ENCODE measurements around the gene IMPDH1.

The IMPDH1 gene

DNA sequence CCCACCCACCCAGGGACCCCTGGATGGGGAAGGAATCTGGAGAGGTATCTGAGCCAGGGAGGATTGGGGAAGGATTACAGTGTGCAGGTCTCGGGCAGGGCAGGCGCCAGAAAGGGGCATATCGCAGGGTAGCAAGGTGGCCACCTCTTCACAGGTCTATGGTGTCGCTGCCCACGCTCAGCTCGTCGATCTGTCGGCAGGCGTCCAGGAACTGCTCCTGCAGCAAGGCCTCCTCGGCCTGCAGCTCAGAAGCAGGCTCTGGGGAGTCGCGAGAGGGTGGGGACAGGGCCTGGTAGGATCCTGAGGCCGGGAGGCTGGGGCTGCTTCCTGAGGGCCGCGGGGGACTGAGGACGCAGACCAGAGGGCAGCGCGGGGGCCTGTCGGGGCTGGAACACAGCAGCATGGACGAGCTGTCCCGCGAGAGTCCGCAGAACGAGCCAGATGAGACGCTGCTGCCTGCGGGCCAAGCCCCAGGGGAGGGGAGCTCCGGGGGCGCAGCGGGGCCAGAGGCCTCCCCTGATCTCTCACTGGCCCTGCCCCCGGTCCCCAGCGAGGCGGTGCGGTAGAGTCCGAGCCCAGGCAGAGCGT, 59.0 kb downstream of the IMPDH1 start (continued):
- TF ChIP-seq, protein P1, sequence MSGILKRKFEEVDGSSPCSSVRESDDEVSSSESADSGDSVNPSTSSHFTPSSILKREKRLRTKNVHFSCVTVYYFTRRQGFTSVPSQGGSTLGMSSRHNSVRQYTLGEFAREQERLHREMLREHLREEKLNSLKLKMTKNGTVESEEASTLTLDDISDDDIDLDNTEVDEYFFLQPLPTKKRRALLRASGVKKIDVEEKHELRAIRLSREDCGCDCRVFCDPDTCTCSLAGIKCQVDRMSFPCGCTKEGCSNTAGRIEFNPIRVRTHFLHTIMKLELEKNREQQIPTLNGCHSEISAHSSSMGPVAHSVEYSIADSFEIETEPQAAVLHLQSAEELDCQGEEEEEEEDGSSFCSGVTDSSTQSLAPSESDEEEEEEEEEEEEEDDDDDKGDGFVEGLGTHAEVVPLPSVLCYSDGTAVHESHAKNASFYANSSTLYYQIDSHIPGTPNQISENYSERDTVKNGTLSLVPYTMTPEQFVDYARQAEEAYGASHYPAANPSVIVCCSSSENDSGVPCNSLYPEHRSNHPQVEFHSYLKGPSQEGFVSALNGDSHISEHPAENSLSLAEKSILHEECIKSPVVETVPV (CRISPR knock-in tag; IDR thresholded peaks at IDR 0.05) = no peak
- TF ChIP-seq OSR1 (CRISPR knock-in tag; IDR thresholded peaks at IDR 0.05) (no peak), TOX (CRISPR knock-in tag; IDR thresholded peaks at IDR 0.05; ENCODE audit: borderline replicate concordance) (no peak), ZNF8 (CRISPR knock-in tag; IDR thresholded peaks at IDR 0.05) (no peak), ISL1 (CRISPR knock-in tag; IDR thresholded peaks at IDR 0.05) (no peak), RARB (CRISPR knock-in tag; IDR thresholded peaks at IDR 0.05) (no peak), TCF4 (CRISPR knock-in tag; IDR thresholded peaks at IDR 0.05; ENCODE audit: borderline replicate concordance) (no peak), PPARA (CRISPR knock-in tag; IDR thresholded peaks at IDR 0.05; ENCODE audit: borderline replicate concordance) (no peak), SNAI2 (CRISPR knock-in tag; IDR thresholded peaks at IDR 0.05) (no peak), ZFP3 (CRISPR knock-in tag; IDR thresholded peaks at IDR 0.05) (no peak)
- TF ChIP-seq, protein P2, sequence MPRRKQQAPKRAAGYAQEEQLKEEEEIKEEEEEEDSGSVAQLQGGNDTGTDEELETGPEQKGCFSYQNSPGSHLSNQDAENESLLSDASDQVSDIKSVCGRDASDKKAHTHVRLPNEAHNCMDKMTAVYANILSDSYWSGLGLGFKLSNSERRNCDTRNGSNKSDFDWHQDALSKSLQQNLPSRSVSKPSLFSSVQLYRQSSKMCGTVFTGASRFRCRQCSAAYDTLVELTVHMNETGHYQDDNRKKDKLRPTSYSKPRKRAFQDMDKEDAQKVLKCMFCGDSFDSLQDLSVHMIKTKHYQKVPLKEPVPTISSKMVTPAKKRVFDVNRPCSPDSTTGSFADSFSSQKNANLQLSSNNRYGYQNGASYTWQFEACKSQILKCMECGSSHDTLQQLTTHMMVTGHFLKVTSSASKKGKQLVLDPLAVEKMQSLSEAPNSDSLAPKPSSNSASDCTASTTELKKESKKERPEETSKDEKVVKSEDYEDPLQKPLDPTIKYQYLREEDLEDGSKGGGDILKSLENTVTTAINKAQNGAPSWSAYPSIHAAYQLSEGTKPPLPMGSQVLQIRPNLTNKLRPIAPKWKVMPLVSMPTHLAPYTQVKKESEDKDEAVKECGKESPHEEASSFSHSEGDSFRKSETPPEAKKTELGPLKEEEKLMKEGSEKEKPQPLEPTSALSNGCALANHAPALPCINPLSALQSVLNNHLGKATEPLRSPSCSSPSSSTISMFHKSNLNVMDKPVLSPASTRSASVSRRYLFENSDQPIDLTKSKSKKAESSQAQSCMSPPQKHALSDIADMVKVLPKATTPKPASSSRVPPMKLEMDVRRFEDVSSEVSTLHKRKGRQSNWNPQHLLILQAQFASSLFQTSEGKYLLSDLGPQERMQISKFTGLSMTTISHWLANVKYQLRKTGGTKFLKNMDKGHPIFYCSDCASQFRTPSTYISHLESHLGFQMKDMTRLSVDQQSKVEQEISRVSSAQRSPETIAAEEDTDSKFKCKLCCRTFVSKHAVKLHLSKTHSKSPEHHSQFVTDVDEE (CRISPR knock-in tag; IDR thresholded peaks at IDR 0.05) = no peak

DNA sequence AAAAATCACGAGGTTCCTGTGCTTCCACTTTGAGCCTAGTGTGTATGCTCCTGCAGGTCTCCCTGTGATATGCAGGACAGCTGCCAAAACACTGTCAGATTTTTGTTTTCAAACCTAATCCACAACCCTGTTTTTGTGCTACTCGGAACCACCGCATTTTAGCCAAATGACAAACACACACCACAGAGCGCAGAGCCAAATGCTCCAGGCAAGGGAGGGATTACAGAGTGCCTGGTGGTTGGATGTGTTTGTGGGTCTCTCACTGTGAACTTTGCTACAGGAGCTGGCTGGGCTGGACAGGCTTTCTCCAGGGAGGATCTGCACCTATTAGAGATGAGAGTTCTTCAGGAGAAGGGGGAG, 60.3 kb downstream of the IMPDH1 start:
- ATAC-seq = peak; percentile 14; the same call in 1 of the 3 replicates

DNA sequence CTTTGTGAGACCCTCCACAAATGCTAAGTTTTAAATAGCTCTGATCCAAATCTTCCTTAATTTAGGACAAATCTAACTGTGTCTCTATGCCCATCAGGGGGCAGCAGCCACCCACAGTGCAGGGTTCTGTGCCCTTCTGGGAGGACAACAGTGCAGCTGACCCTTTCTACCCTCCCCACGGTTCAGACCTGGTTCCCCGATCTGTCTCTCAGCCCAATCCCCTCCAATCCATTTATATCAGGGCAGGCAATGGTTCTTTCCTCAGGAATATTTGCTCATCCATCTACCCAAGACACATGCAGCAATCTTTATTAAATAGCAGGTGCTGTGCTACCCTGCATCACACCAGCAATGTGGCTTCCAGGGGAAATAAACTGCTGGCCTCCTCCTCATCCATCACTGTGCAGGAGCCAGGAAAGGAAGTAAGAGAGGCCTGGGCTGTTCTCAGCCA, 62.1 kb downstream of the IMPDH1 start:
- ATAC-seq = peak; percentile 75
- 0 out of 2 replicates have a peak, but pooled peaks have one; percentile 38 for TF ChIP-seq TCF4 (CRISPR knock-in tag; IDR thresholded peaks at IDR 0.05; ENCODE audit: borderline replicate concordance)
- TF ChIP-seq ZNF70 (CRISPR knock-in tag; IDR thresholded peaks at IDR 0.05) = peak; percentile 55; the same call in 1 of the 2 replicates
- TF ChIP-seq SNAI2 (CRISPR knock-in tag; IDR thresholded peaks at IDR 0.05) = no peak

More for the DNA sequence above, 60.3 kb downstream of the IMPDH1 start:
- TF ChIP-seq, protein P1 (CRISPR knock-in tag; IDR thresholded peaks at IDR 0.05) = no peak
- TF ChIP-seq CSDC2 (CRISPR knock-in tag; IDR thresholded peaks at IDR 0.05) (no peak), PPARA (CRISPR knock-in tag; IDR thresholded peaks at IDR 0.05; ENCODE audit: borderline replicate concordance) (no peak), GLIS3 (CRISPR knock-in tag; IDR thresholded peaks at IDR 0.05) (no peak), ESRRG (CRISPR knock-in tag; IDR thresholded peaks at IDR 0.05) (no peak)

DNA sequence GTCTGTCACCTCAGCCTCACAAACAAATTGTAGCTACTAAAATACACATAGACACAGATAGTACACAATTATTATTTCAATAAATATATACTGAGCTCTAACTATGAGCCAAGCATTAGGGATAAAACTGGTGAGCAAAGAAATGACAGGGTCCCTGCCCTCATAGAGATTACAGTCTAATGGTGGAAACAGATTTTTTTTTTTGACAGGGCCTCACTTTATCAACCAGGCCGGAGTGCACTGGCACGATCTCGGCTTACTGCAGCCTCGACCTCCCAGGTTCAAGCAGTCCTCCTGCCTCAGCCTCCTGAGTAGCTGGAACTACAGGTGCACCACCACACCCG, 65.4 kb downstream of the IMPDH1 start:
- TF ChIP-seq TOX (CRISPR knock-in tag; IDR thresholded peaks at IDR 0.05; ENCODE audit: borderline replicate concordance) (no peak), BACH2 (CRISPR knock-in tag; IDR thresholded peaks at IDR 0.05; ENCODE audit: borderline replicate concordance) (no peak), GLIS3 (CRISPR knock-in tag; IDR thresholded peaks at IDR 0.05) (no peak), ARNTL (CRISPR knock-in tag; IDR thresholded peaks at IDR 0.05; ENCODE audit: borderline replicate concordance, low read depth) (no peak), ZC3H10 (CRISPR knock-in tag; IDR thresholded peaks at IDR 0.05) (no peak), ISL1 (CRISPR knock-in tag; IDR thresholded peaks at IDR 0.05) (no peak), ZFP3 (CRISPR knock-in tag; IDR thresholded peaks at IDR 0.05) (no peak), CSDC2 (CRISPR knock-in tag; IDR thresholded peaks at IDR 0.05) (no peak), SNAI2 (CRISPR knock-in tag; IDR thresholded peaks at IDR 0.05) (no peak), OSR1 (CRISPR knock-in tag; IDR thresholded peaks at IDR 0.05) (no peak), PPARA (CRISPR knock-in tag; IDR thresholded peaks at IDR 0.05; ENCODE audit: borderline replicate concordance) (no peak), TCF4 (CRISPR knock-in tag; IDR thresholded peaks at IDR 0.05; ENCODE audit: borderline replicate concordance) (no peak), ZNF565 (CRISPR knock-in tag; conservative IDR thresholded peaks at IDR 0.05; ENCODE audit: low read depth) (no peak), ZFP30 (CRISPR knock-in tag; IDR thresholded peaks at IDR 0.05) (no peak), ESRRG (CRISPR knock-in tag; IDR thresholded peaks at IDR 0.05) (no peak)
- TF ChIP-seq, protein P1 (CRISPR knock-in tag; IDR thresholded peaks at IDR 0.05) = no peak
- TF ChIP-seq, protein P3, sequence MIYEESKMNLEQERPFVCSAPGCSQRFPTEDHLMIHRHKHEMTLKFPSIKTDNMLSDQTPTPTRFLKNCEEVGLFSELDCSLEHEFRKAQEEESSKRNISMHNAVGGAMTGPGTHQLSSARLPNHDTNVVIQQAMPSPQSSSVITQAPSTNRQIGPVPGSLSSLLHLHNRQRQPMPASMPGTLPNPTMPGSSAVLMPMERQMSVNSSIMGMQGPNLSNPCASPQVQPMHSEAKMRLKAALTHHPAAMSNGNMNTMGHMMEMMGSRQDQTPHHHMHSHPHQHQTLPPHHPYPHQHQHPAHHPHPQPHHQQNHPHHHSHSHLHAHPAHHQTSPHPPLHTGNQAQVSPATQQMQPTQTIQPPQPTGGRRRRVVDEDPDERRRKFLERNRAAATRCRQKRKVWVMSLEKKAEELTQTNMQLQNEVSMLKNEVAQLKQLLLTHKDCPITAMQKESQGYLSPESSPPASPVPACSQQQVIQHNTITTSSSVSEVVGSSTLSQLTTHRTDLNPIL (CRISPR knock-in tag; IDR thresholded peaks at IDR 0.05; ENCODE audit: low read depth) = no peak
- ATAC-seq = no peak

Data from SK-N-SH treated with all-trans-retinoic acid at 6 μM for 48 hours (cell line).